ENCODE measurements around the gene EXOC2. TPM values are rescaled to one million over a fixed set of nuclear protein-coding genes. Genes with fewer than 3 reads are reported as not detected.

Gene EXOC2
- polyA plus RNA-seq, 4 donors, result 4.5 to 14.1 (median 8.8) TPM

DNA sequence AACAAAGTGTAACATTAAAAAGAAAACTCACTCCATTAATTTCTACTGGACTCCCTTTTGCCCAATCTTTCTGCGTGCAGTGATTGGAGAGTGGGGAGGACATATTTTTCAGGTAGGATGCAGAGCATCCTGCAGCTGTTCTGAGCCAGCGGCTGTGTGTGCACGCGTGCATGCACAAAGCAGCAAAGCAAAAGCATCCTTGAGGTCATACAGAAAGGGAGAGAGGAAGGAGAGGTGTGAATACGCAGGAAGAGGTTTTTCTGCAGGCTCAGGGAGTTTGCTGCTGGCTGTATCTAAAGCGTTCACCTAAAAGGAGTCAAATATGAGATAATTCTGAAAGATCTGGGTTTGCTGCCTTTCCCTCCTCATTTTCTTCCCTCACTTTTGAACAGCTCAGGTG is 144.4 kb downstream of the EXOC2 start:
- no peak for DNase-seq
- FAIRE-seq, result no peak
- Histone ChIP-seq H3K27ac (ENCODE audit: low read depth in 1 of 3, low read length in 2 of 3) (no peak overlapping the region), H3K36me3 (ENCODE audit: control insufficient read depth in 3 of 3, insufficient read depth in 2 of 3, low read depth in 1 of 3, low read length in 3 of 3) (peaks cover 3 to 12% (median 6%) of the 10 kb centered on the region in 3 donors), H3K9me3 (ENCODE audit: control insufficient read depth in 2 of 2, insufficient read depth in 1 of 2, low read depth in 1 of 2, low read length in 1 of 2) (no peaks in the 10 kb centered on the region), H3K4me3 (ENCODE audit: low read depth in 1 of 3, low read length in 3 of 3) (no peak overlapping the region), H3K4me1 (ENCODE audit: control insufficient read depth in 3 of 3, insufficient read depth in 2 of 3, low read depth in 1 of 3, low read length in 2 of 3) (no peaks in the 10 kb centered on the region), H3K27me3 (ENCODE audit: control insufficient read depth in 3 of 3, insufficient read depth in 3 of 3, low read length in 3 of 3) (no peaks in the 10 kb centered on the region)
- 82 to 92% (median 87%) methylated on average over 6 of the region's 6 CpGs for WGBS, 3 donors

DNA sequence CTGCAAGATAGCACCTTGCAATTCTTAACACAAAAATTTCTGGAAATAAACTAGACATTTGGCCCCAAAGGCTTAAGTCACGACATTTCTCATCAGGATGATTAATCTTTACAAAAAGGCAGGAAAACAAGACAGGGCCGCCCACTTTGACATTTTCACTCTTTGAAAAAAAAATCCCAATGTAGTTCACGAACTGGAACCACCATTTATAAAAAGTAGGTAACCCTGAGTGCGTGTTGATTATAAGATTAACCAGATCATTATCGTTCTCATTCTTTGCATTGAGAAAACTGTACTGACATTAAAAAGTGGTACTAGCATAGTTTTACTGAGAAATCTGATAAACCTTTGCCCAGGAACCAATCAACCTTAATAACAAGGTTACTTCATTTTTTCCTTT is 144.8 kb downstream of the EXOC2 start:
- WGBS, 3 donors, result 78 to 90% (median 85%) methylated on average over 5 of the region's 5 CpGs
- peaks cover 3 to 12% (median 6%) of the 10 kb centered on the region in 3 donors for H3K36me3 ChIP-seq (ENCODE audit: control insufficient read depth in 3 of 3, insufficient read depth in 2 of 3, low read depth in 1 of 3, low read length in 3 of 3)
- no peaks in the 10 kb centered on the region for H3K27me3 ChIP-seq (ENCODE audit: control insufficient read depth in 3 of 3, insufficient read depth in 3 of 3, low read length in 3 of 3)
- no peak overlapping the region for H3K27ac ChIP-seq (ENCODE audit: low read depth in 1 of 3, low read length in 2 of 3)
- H3K4me3 ChIP-seq (ENCODE audit: low read depth in 1 of 3, low read length in 3 of 3), result no peak overlapping the region
- H3K9me3 ChIP-seq (ENCODE audit: control insufficient read depth in 2 of 2, insufficient read depth in 1 of 2, low read depth in 1 of 2, low read length in 1 of 2), result no peaks in the 10 kb centered on the region
- H3K4me1 ChIP-seq (ENCODE audit: control insufficient read depth in 3 of 3, insufficient read depth in 2 of 3, low read depth in 1 of 3, low read length in 2 of 3), result no peaks in the 10 kb centered on the region
- FAIRE-seq (no peak), DNase-seq (no peak)

DNA sequence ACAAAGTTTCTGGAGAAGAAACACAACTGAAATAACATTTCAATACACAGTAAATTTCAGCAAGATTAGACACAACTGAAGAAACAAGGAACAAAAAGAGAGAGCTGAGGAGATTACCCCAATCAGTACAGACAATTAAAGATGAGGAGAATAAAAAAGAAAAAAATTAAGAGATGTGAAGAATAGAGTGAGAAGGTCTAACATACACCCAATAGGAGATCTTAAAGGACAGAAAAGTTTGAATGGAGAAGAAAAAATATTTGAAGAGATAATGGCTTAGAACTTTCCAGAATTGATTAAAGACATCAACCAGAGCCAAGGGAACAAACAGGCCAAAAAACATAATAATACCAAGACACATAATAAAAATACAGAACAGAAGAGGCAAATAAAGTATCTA is 152.4 kb downstream of the EXOC2 start:
- peaks cover 0 to 10% of the 10 kb centered on the region in 2 donors for H3K9me3 ChIP-seq (ENCODE audit: control insufficient read depth in 2 of 2, insufficient read depth in 1 of 2, low read depth in 1 of 2, low read length in 1 of 2)
- H3K27ac ChIP-seq (ENCODE audit: low read depth in 1 of 3, low read length in 2 of 3), result no peak overlapping the region
- peaks cover 4 to 12% (median 7%) of the 10 kb centered on the region in 3 donors for H3K36me3 ChIP-seq (ENCODE audit: control insufficient read depth in 3 of 3, insufficient read depth in 2 of 3, low read depth in 1 of 3, low read length in 3 of 3)
- FAIRE-seq (no peak), DNase-seq (no peak)
- H3K4me1 ChIP-seq (ENCODE audit: control insufficient read depth in 3 of 3, insufficient read depth in 2 of 3, low read depth in 1 of 3, low read length in 2 of 3), result no peaks in the 10 kb centered on the region
- no peak overlapping the region for H3K4me3 ChIP-seq (ENCODE audit: low read depth in 1 of 3, low read length in 3 of 3)
- H3K27me3 ChIP-seq (ENCODE audit: control insufficient read depth in 3 of 3, insufficient read depth in 3 of 3, low read length in 3 of 3), result no peaks in the 10 kb centered on the region

DNA sequence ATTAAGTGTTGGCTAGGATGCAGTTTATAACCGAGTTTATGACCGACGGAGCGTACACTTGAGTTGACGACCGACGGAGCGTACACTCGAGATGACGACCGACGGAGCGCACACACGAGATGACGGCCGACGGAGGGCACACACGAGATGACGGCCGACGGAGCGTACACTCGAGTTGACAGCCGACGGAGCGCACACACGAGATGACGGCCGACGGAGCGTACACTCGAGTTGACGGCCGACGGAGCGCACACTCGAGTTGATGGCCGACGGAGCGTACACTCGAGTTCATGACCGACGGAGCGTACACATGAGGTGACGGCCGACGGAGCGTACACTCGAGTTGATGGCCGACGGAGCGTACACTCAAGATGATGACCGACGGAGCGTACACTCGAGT is 155.8 kb downstream of the EXOC2 start:
- H3K9me3 ChIP-seq (ENCODE audit: control insufficient read depth in 2 of 2, insufficient read depth in 1 of 2, low read depth in 1 of 2, low read length in 1 of 2), result peaks cover 0 to 10% of the 10 kb centered on the region in 2 donors
- no peaks in the 10 kb centered on the region for H3K4me1 ChIP-seq (ENCODE audit: control insufficient read depth in 3 of 3, insufficient read depth in 2 of 3, low read depth in 1 of 3, low read length in 2 of 3)
- no peaks in the 10 kb centered on the region for H3K27me3 ChIP-seq (ENCODE audit: control insufficient read depth in 3 of 3, insufficient read depth in 3 of 3, low read length in 3 of 3)
- no peak overlapping the region for H3K4me3 ChIP-seq (ENCODE audit: low read depth in 1 of 3, low read length in 3 of 3)
- peaks cover 0 to 13% (median 3%) of the 10 kb centered on the region in 3 donors for H3K36me3 ChIP-seq (ENCODE audit: control insufficient read depth in 3 of 3, insufficient read depth in 2 of 3, low read depth in 1 of 3, low read length in 3 of 3)
- FAIRE-seq (no peak), DNase-seq (no peak)
- 96 to 97% (median 96%) methylated on average over 56 of the region's 56 CpGs for WGBS, 3 donors
- H3K27ac ChIP-seq (ENCODE audit: low read depth in 1 of 3, low read length in 2 of 3), result no peak overlapping the region

DNA sequence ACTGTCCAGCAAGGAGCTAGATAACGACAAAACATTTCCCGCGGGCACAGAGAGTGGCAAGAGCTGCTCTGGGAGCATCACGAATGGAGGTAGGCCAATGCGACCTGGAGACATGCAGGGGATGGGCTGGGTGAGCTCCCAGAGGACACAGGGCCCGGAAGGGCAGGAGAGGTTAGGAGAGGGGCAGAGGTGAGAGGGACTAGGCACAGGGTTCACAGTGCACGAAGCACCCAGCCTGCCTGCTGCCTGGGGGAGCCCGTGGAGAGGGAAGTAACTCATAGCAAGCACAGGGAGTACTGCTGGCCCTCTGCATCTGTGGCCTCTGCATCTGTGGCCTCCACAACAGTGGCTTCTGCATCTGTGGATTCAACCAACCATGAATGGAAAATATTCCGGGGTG is 162.5 kb downstream of the EXOC2 start:
- WGBS, 3 donors, result 92 to 98% (median 96%) methylated on average over 9 of the region's 9 CpGs
- DNase-seq (no peak), FAIRE-seq (no peak)
- Histone ChIP-seq H3K36me3 (ENCODE audit: control insufficient read depth in 3 of 3, insufficient read depth in 2 of 3, low read depth in 1 of 3, low read length in 3 of 3) (peaks cover 0 to 16% (median 3%) of the 10 kb centered on the region in 3 donors), H3K4me1 (ENCODE audit: control insufficient read depth in 3 of 3, insufficient read depth in 2 of 3, low read depth in 1 of 3, low read length in 2 of 3) (no peaks in the 10 kb centered on the region), H3K27ac (ENCODE audit: low read depth in 1 of 3, low read length in 2 of 3) (no peak overlapping the region), H3K4me3 (ENCODE audit: low read depth in 1 of 3, low read length in 3 of 3) (no peak overlapping the region), H3K27me3 (ENCODE audit: control insufficient read depth in 3 of 3, insufficient read depth in 3 of 3, low read length in 3 of 3) (no peaks in the 10 kb centered on the region), H3K9me3 (ENCODE audit: control insufficient read depth in 2 of 2, insufficient read depth in 1 of 2, low read depth in 1 of 2, low read length in 1 of 2) (no peaks in the 10 kb centered on the region)

DNA sequence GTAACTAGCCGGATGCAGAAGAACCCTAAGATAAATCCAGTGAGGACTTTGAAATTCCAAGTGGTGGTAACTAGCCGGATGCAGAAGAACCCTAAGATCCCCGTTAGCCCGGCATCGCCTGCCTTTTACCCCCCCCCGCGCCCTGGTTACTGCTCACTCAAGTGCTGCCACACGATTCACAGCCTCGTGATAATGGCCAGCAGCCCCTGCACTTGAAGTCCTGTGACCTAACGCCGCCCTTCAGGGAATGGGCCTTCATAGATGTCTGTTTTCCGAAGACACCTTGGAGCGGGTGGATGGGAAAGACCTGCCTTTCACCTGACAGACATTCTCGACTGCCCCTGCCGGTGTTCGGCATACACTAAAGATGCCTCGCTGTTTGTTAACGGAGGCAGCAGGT is 163.9 kb downstream of the EXOC2 start:
- WGBS, 3 donors, result 96 to 98% (median 97%) methylated on average over 18 of the region's 18 CpGs

DNA sequence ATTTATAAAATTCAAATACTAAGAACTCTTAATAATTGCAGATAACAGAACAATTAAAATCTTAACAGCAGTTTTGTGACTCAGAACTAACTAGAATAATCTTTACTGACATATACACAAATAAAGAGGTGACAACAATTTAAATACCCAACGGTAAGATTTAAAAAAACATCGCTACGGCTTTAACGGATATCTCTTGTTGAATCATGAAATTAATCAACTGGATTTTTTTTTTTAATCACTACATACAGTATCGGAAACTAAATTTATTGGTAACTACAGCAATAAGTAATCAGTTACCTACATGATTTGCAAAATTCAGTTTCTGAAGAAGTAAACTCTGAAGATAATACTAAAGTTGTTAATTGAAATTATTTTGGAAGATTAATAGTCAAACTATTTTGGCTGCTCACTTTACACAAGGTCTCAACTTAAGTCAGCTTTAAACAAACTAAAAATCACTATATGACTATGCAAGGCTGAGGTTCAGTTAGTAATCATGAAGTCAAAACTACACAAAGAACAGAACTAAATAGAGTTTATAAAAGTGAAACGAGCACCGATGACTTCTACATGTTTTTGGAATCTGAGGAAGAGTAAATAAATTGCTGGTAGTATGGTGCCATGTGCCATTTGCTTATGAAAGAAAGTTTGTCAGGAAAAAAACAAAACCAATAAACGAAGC is 164.8 kb downstream of the EXOC2 start:
- WGBS, 3 donors, result 68 to 88% (median 78%) methylated on average over 8 of the region's 8 CpGs
- no peak for FAIRE-seq

More for the DNA sequence above, 163.9 kb downstream of the EXOC2 start:
- DNase-seq (no peak), FAIRE-seq (no peak)
- no peaks in the 10 kb centered on the region for H3K27me3 ChIP-seq (ENCODE audit: control insufficient read depth in 3 of 3, insufficient read depth in 3 of 3, low read length in 3 of 3)
- no peak overlapping the region for H3K27ac ChIP-seq (ENCODE audit: low read depth in 1 of 3, low read length in 2 of 3)
- H3K4me3 ChIP-seq (ENCODE audit: low read depth in 1 of 3, low read length in 3 of 3), result no peak overlapping the region
- no peaks in the 10 kb centered on the region for H3K4me1 ChIP-seq (ENCODE audit: control insufficient read depth in 3 of 3, insufficient read depth in 2 of 3, low read depth in 1 of 3, low read length in 2 of 3)
- H3K36me3 ChIP-seq (ENCODE audit: control insufficient read depth in 3 of 3, insufficient read depth in 2 of 3, low read depth in 1 of 3, low read length in 3 of 3), result peaks cover 1 to 18% (median 3%) of the 10 kb centered on the region in 3 donors
- no peaks in the 10 kb centered on the region for H3K9me3 ChIP-seq (ENCODE audit: control insufficient read depth in 2 of 2, insufficient read depth in 1 of 2, low read depth in 1 of 2, low read length in 1 of 2)

DNA sequence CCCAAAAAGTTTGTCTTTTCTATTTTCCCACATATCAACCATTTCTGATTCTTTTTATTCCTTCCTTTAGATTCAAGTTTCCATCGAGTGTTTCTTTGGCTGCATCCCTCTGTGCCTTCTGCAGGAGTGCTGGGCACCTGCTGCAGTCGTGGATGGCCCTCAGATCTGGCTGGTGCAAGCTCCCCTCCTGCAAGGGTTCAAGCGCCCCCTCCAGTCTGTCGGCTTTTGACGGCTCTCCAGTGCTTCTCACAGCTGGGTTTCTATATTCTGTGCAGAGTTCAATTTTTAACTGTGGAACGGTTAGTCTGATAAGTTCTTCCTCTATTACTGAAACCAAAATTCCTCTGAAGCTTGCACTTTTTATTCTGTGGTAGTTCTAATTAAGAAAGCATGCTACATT is 168.1 kb downstream of the EXOC2 start:
- Histone ChIP-seq H3K4me1 (ENCODE audit: control insufficient read depth in 3 of 3, insufficient read depth in 2 of 3, low read depth in 1 of 3, low read length in 2 of 3) (no peaks in the 10 kb centered on the region), H3K9me3 (ENCODE audit: control insufficient read depth in 2 of 2, insufficient read depth in 1 of 2, low read depth in 1 of 2, low read length in 1 of 2) (peaks cover 0 to 6% of the 10 kb centered on the region in 2 donors), H3K27me3 (ENCODE audit: control insufficient read depth in 3 of 3, insufficient read depth in 3 of 3, low read length in 3 of 3) (no peaks in the 10 kb centered on the region), H3K36me3 (ENCODE audit: control insufficient read depth in 3 of 3, insufficient read depth in 2 of 3, low read depth in 1 of 3, low read length in 3 of 3) (peaks cover 3 to 24% (median 4%) of the 10 kb centered on the region in 3 donors), H3K27ac (ENCODE audit: low read depth in 1 of 3, low read length in 2 of 3) (no peak overlapping the region), H3K4me3 (ENCODE audit: low read depth in 1 of 3, low read length in 3 of 3) (no peak overlapping the region)
- FAIRE-seq (no peak), DNase-seq (peak in 1 of 2 donors; percentile 3)
- 60 to 71% (median 63%) methylated on average over 6 of the region's 6 CpGs for WGBS, 3 donors

More for the DNA sequence above, 164.8 kb downstream of the EXOC2 start:
- H3K27me3 ChIP-seq (ENCODE audit: control insufficient read depth in 3 of 3, insufficient read depth in 3 of 3, low read length in 3 of 3), result no peaks in the 10 kb centered on the region
- H3K27ac ChIP-seq (ENCODE audit: low read depth in 1 of 3, low read length in 2 of 3), result no peak overlapping the region
- no peak for DNase-seq
- no peaks in the 10 kb centered on the region for H3K9me3 ChIP-seq (ENCODE audit: control insufficient read depth in 2 of 2, insufficient read depth in 1 of 2, low read depth in 1 of 2, low read length in 1 of 2)
- no peak overlapping the region for H3K4me3 ChIP-seq (ENCODE audit: low read depth in 1 of 3, low read length in 3 of 3)
- peaks cover 0 to 13% (median 4%) of the 10 kb centered on the region in 3 donors for H3K36me3 ChIP-seq (ENCODE audit: control insufficient read depth in 3 of 3, insufficient read depth in 2 of 3, low read depth in 1 of 3, low read length in 3 of 3)
- H3K4me1 ChIP-seq (ENCODE audit: control insufficient read depth in 3 of 3, insufficient read depth in 2 of 3, low read depth in 1 of 3, low read length in 2 of 3), result no peaks in the 10 kb centered on the region

DNA sequence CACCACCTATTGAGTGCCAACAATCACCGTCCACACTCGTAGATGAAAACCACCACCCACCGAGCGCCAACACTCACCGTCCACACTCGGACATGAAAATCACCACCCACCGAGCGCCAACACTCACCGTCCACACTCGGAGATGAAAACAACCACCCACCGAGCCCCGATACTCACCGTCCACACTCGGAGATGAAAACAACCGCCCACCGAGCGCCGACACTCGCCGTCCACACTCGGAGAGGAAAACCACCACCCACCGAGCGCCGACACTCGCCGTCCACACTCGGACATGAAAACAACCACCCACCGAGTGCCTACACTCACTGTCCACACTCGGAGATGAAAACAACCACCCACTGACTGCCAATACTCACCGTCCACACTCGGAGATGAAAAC is 172.1 kb downstream of the EXOC2 start:
- no peak overlapping the region for H3K4me3 ChIP-seq (ENCODE audit: low read depth in 1 of 3, low read length in 3 of 3)
- no peak overlapping the region for H3K27ac ChIP-seq (ENCODE audit: low read depth in 1 of 3, low read length in 2 of 3)
- no peak for DNase-seq
- H3K27me3 ChIP-seq (ENCODE audit: control insufficient read depth in 3 of 3, insufficient read depth in 3 of 3, low read length in 3 of 3), result no peaks in the 10 kb centered on the region
- WGBS, 3 donors, result 95 to 96% (median 95%) methylated on average over 31 of the region's 31 CpGs
- H3K4me1 ChIP-seq (ENCODE audit: control insufficient read depth in 3 of 3, insufficient read depth in 2 of 3, low read depth in 1 of 3, low read length in 2 of 3), result no peaks in the 10 kb centered on the region
- H3K36me3 ChIP-seq (ENCODE audit: control insufficient read depth in 3 of 3, insufficient read depth in 2 of 3, low read depth in 1 of 3, low read length in 3 of 3), result peaks cover 3 to 26% (median 4%) of the 10 kb centered on the region in 3 donors
- FAIRE-seq, result no peak
- peaks cover 0 to 11% of the 10 kb centered on the region in 2 donors for H3K9me3 ChIP-seq (ENCODE audit: control insufficient read depth in 2 of 2, insufficient read depth in 1 of 2, low read depth in 1 of 2, low read length in 1 of 2)

Data from small intestine (tissue), 7 donors.